Measurements from ENCODE around the gene SLIT3.

Gene SLIT3

GRCh38 chr5:168829044-168829443 lies 471.9 kb downstream of the SLIT3 start:
- no peaks in the 10 kb centered on the region for H3K4me1 ChIP-seq (ENCODE audit: low read depth, poor library complexity, severe bottlenecking)
- H3K79me2 ChIP-seq (ENCODE audit: insufficient read depth, low read depth): no peaks in the 10 kb centered on the region
- no peak overlapping the region for H3K4me3 ChIP-seq (IDR thresholded peaks at IDR 0.05; ENCODE audit: insufficient read depth, low read depth, low read length)
- H3K9ac ChIP-seq: no peak overlapping the region
- H4K20me1 ChIP-seq (ENCODE audit: insufficient read depth): no peaks in the 10 kb centered on the region
- no peak overlapping the region for H3K4me2 ChIP-seq
- no peak overlapping the region for H3K27ac ChIP-seq
- TF ChIP-seq, protein P1, sequence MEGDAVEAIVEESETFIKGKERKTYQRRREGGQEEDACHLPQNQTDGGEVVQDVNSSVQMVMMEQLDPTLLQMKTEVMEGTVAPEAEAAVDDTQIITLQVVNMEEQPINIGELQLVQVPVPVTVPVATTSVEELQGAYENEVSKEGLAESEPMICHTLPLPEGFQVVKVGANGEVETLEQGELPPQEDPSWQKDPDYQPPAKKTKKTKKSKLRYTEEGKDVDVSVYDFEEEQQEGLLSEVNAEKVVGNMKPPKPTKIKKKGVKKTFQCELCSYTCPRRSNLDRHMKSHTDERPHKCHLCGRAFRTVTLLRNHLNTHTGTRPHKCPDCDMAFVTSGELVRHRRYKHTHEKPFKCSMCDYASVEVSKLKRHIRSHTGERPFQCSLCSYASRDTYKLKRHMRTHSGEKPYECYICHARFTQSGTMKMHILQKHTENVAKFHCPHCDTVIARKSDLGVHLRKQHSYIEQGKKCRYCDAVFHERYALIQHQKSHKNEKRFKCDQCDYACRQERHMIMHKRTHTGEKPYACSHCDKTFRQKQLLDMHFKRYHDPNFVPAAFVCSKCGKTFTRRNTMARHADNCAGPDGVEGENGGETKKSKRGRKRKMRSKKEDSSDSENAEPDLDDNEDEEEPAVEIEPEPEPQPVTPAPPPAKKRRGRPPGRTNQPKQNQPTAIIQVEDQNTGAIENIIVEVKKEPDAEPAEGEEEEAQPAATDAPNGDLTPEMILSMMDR (conservative IDR thresholded peaks at IDR 0.05; ENCODE audit: low read depth, low read length): no peak
- H3K27me3 ChIP-seq (ENCODE audit: insufficient read depth, low read depth): no peaks in the 10 kb centered on the region
- no peaks in the 10 kb centered on the region for H3K36me3 ChIP-seq (ENCODE audit: insufficient read depth)
- no peak overlapping the region for H2AFZ ChIP-seq (ENCODE audit: low read depth)

- Histone ChIP-seq H3K4me2 (no peak overlapping the region), H2AFZ (ENCODE audit: low read depth) (no peak overlapping the region), H3K27ac (no peak overlapping the region), H3K4me1 (ENCODE audit: low read depth, poor library complexity, severe bottlenecking) (no peaks in the 10 kb centered on the region), H3K27me3 (ENCODE audit: insufficient read depth, low read depth) (no peaks in the 10 kb centered on the region), H3K36me3 (ENCODE audit: insufficient read depth) (no peaks in the 10 kb centered on the region), H4K20me1 (ENCODE audit: insufficient read depth) (no peaks in the 10 kb centered on the region), H3K79me2 (ENCODE audit: insufficient read depth, low read depth) (no peaks in the 10 kb centered on the region), H3K4me3 (IDR thresholded peaks at IDR 0.05; ENCODE audit: insufficient read depth, low read depth, low read length) (no peak overlapping the region), H3K9ac (no peak overlapping the region)
- TF ChIP-seq, protein P1 (conservative IDR thresholded peaks at IDR 0.05; ENCODE audit: low read depth, low read length): no peak
Observed at GRCh38 chr5:168827636-168828035, 473.3 kb downstream of the SLIT3 start.

GRCh38 chr5:168826246-168826725 lies 474.7 kb downstream of the SLIT3 start:
- Histone ChIP-seq H3K27ac (no peak overlapping the region), H2AFZ (ENCODE audit: low read depth) (no peak overlapping the region), H3K9ac (no peak overlapping the region), H3K79me2 (ENCODE audit: insufficient read depth, low read depth) (no peaks in the 10 kb centered on the region), H3K27me3 (ENCODE audit: insufficient read depth, low read depth) (no peaks in the 10 kb centered on the region), H4K20me1 (ENCODE audit: insufficient read depth) (no peaks in the 10 kb centered on the region), H3K4me2 (no peak overlapping the region), H3K36me3 (ENCODE audit: insufficient read depth) (no peaks in the 10 kb centered on the region), H3K4me3 (IDR thresholded peaks at IDR 0.05; ENCODE audit: insufficient read depth, low read depth, low read length) (no peak overlapping the region), H3K4me1 (ENCODE audit: low read depth, poor library complexity, severe bottlenecking) (no peaks in the 10 kb centered on the region)
- TF ChIP-seq, protein P1 (conservative IDR thresholded peaks at IDR 0.05; ENCODE audit: low read depth, low read length): no peak

DNA sequence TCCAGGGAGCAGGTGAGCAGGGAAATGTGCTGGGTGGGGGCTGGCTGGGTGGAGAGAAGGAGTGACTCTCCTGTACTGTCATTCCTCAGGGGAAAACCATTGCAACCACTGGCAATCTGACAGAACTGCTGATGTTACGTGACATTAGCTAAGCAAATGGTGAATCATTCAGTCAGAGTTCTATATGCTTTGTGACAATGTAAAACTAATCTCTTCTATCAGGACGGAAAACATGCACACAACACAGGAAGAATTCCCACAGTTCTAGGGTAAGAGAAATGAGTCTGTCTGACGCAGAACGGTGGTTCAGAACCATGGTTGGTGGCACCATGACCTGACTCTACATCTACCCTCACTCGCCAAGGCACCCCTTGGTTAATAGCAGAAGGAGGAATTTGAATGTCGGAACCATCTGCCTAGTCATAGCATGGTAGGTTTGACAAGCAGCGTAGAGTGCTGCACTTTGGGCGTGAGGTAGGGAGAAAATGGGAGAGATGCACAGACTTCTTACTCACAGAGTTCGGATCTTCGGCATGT lies 478.1 kb downstream of the SLIT3 start:
- Histone ChIP-seq H4K20me1 (ENCODE audit: insufficient read depth) (no peaks in the 10 kb centered on the region), H3K4me3 (IDR thresholded peaks at IDR 0.05; ENCODE audit: insufficient read depth, low read depth, low read length) (no peak overlapping the region), H3K27me3 (ENCODE audit: insufficient read depth, low read depth) (no peaks in the 10 kb centered on the region)

More for the DNA sequence above, 478.1 kb downstream of the SLIT3 start:
- no peak overlapping the region for H3K4me2 ChIP-seq
- H3K9ac ChIP-seq: no peak overlapping the region
- no peaks in the 10 kb centered on the region for H3K36me3 ChIP-seq (ENCODE audit: insufficient read depth)
- no peaks in the 10 kb centered on the region for H3K79me2 ChIP-seq (ENCODE audit: insufficient read depth, low read depth)
- H3K27ac ChIP-seq: no peak overlapping the region
- no peak overlapping the region for H2AFZ ChIP-seq (ENCODE audit: low read depth)
- TF ChIP-seq, protein P1 (conservative IDR thresholded peaks at IDR 0.05; ENCODE audit: low read depth, low read length): no peak
- no peaks in the 10 kb centered on the region for H3K4me1 ChIP-seq (ENCODE audit: low read depth, poor library complexity, severe bottlenecking)
